HUES6 (cell line): ENCODE results near the gene PRDM15.

Experiments
- H3K27ac ChIP-seq: 2 replicates; pipeline ENCODE4 v1.7.0; 2013; ENCODE audit warnings: low read depth, mild to moderate bottlenecking, low read length, inconsistent platforms
- H3K27me3 ChIP-seq: 2 replicates; pipeline ENCODE4 v1.6.1; 2013; ENCODE audit warnings: low read length; ENCODE audit not compliant: control insufficient read depth, insufficient read depth
- H3K36me3 ChIP-seq: 2 replicates; pipeline ENCODE4 v1.6.1; 2013; ENCODE audit warnings: low read length; ENCODE audit not compliant: control insufficient read depth, insufficient read depth
- H3K4me1 ChIP-seq: 2 replicates; pipeline ENCODE4 v1.6.1; 2013; ENCODE audit warnings: low read length; ENCODE audit not compliant: control insufficient read depth, insufficient read depth
- H3K4me3 ChIP-seq: 2 replicates; pipeline ENCODE4 v1.5.1; 2013; ENCODE audit warnings: low read depth, low read length
- H3K9ac ChIP-seq: one replicate; pipeline ENCODE4 v1.6.1; 2013; ENCODE audit warnings: mild to moderate bottlenecking, low read length
- H3K9me3 ChIP-seq: 2 replicates; pipeline ENCODE4 v1.6.1; 2013; ENCODE audit warnings: low read depth, low read length; ENCODE audit not compliant: control insufficient read depth, insufficient read depth

Gene PRDM15

DNA sequence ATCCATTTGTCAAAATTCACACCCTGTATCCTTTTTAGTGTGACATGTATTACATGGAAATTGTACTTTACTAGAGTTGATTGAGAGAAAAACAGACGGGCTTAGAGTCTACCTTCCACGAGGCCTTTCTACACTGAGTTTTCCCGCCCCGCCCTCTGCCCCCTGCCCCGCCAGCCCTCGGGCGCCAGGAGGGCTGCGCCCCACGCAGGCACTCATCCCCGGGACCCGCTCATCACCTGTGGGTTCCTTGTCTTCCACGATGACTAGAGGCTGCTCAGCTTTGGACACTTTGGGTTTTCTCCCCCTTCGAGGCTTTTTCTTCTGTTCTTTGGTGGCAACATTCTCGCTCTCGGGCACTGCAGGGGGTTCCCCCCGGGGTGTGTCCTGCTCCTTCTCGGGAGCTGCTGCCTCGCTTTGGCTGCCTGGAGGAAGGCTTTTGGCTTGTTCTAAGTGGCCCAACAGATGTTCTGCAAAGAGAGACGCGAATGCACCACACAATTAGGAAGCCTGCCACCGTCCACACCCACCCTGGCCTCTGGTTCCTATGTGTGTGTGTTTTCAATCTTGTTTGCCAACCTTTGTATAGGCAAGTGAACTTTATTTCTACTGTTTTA lies 39.6 kb downstream of the PRDM15 start:
- Histone ChIP-seq H3K4me1 (peaks cover 20% of the 10 kb centered on the region), H3K27ac (no peak overlapping the region), H3K27me3 (no peaks in the 10 kb centered on the region), H3K4me3 (no peak overlapping the region), H3K36me3 (peaks cover 16% of the 10 kb centered on the region), H3K9ac (no peak overlapping the region), H3K9me3 (peaks cover 12% of the 10 kb centered on the region; the same call in 1 of the 2 replicates)

DNA sequence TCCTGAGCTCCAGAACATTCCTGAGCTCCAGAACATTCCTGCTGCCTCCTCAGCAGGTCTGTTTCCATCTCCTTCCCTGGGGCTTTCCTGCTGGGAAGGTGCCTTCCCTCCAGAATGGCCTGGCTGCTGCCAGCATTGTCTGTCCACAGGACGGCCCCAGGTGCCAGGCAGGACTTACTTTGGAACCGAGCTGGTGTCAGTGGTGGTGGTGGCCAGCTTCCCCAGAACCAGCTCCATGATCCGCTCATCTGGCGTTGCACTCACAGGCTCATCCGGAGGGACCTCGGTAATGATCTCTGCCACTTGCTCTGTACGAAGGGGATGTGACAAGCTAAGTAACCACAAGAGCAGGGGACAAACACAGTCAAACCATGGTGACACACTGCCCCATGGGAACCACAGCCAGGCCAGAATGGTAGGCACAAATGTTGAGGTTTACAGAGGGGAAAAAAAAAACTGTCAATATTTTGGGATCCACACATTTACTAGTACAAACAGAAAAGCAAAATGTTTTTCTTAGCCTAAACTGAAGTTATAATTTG lies 41.3 kb downstream of the PRDM15 start:
- Histone ChIP-seq H3K4me3 (no peak overlapping the region), H3K9ac (no peak overlapping the region), H3K27ac (no peak overlapping the region)

DNA sequence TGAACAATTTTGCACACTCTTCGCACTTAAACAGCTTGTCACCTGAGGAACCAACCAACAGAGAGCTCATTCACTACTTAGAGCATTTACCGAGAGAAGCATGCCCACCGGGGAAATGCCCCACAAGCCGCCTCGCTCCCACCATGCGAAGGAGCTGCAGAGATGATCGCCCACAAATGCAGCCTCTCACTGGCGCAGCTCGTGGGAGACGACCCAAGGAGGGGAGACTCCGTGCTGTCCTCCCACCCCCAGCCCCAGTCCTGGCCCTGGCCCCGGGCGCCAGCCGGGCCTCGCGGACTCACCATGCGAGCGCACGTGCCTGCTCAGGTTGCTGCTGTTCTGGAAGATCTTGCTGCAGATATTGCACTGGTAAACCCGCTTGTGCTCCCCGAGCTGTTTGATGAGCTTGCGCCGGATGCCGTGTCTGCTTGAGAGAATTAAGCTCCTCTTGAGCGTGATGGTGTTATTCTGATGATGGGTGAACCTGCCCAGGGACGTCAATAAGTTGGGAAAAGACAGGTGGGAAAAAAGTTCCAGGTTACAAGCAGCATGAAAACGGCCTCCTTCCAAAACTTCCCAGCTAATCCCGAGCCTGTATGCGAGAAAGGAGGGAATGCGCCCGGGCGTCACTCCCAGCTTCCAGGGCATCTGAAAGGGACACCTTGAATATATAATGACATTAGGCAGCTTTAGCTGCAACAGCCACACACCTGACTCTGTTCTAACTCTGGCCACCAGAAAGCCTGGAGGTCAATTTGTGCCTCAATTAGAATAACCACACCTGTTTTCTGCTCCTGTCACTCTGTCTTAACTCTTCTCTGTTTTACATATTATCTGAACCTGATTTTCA lies 42.8 kb downstream of the PRDM15 start:
- Histone ChIP-seq H3K27ac (no peak overlapping the region), H3K36me3 (peaks cover 20% of the 10 kb centered on the region), H3K4me3 (no peak overlapping the region), H3K9ac (peak overlapping the region; percentile 24), H3K9me3 (peaks cover 7% of the 10 kb centered on the region; the same call in 1 of the 2 replicates), H3K27me3 (no peaks in the 10 kb centered on the region), H3K4me1 (peaks cover 20% of the 10 kb centered on the region)

More for the DNA sequence above, 41.3 kb downstream of the PRDM15 start:
- peaks cover 12% of the 10 kb centered on the region; the same call in 1 of the 2 replicates for H3K9me3 ChIP-seq
- H3K27me3 ChIP-seq = no peaks in the 10 kb centered on the region
- H3K4me1 ChIP-seq = peaks cover 20% of the 10 kb centered on the region
- peaks cover 20% of the 10 kb centered on the region for H3K36me3 ChIP-seq

DNA sequence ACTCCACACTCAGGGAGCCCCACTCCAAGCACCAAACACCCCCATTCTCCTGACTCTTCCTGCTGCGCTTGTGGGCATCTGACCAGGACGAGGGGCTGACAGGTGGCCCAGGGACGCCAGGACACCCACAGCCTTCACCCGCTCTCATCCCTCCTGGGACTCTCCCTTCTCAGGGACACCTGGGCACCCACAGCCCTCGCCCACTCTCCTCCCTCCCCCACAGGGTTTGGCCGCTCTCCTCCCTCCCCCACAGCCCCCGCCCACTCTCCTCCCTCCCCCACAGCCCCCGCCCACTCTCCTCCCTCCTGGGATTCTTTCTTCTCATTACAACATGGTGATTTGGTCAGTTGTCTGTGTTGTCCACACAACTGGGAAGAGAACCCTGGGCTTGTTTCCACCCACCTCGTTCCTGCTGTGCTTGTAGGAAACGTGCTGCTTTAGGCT lies 43.4 kb downstream of the PRDM15 start:
- no peak overlapping the region for H3K27ac ChIP-seq
- peaks cover under 1% of the 10 kb centered on the region; the same call in 1 of the 2 replicates for H3K9me3 ChIP-seq
- H3K4me3 ChIP-seq = no peak overlapping the region
- H3K27me3 ChIP-seq = no peaks in the 10 kb centered on the region
- H3K9ac ChIP-seq = peak overlapping the region; percentile 24
- H3K4me1 ChIP-seq = peaks cover 20% of the 10 kb centered on the region
- H3K36me3 ChIP-seq = peaks cover 20% of the 10 kb centered on the region

DNA sequence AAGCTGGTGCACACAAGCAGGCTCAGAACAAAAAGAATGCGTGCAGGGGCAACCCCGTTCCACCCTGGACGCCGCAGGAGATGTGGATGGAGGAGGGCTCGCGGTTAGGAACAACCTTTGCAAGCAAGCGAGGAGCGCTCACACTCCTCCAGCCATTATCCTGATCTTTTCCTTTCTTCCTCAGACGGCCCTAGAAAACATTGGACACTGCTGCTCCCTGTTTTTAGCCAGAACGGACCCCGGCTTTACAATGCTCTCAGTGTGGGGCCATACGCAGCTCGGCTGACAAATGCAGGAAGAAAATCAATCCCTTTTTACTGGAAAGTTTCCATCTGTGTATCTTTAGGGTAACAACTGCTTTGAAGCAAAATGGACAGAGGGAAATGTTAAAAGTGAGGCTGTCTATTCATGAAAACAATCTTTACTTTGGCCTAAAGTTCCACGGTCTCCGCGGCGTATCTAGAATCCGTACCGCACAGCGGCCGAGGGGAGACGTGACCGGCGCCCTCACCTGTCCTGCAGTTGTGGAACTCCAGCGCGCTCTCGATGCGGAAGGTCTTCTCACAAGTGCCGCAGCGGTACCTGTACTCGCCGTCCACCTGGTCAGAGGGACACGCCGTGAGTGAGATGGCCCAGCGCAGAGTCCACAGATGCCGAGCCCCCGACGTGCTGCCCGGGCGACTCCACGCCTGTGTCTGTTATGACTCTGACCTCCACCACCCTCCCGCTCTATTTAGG lies 44.0 kb downstream of the PRDM15 start:
- H3K27ac ChIP-seq = no peak overlapping the region
- H3K27me3 ChIP-seq = no peaks in the 10 kb centered on the region
- H3K4me1 ChIP-seq = peaks cover 20% of the 10 kb centered on the region
- no peaks in the 10 kb centered on the region for H3K9me3 ChIP-seq
- H3K36me3 ChIP-seq = peaks cover 20% of the 10 kb centered on the region
- H3K4me3 ChIP-seq = no peak overlapping the region
- no peak overlapping the region for H3K9ac ChIP-seq

DNA sequence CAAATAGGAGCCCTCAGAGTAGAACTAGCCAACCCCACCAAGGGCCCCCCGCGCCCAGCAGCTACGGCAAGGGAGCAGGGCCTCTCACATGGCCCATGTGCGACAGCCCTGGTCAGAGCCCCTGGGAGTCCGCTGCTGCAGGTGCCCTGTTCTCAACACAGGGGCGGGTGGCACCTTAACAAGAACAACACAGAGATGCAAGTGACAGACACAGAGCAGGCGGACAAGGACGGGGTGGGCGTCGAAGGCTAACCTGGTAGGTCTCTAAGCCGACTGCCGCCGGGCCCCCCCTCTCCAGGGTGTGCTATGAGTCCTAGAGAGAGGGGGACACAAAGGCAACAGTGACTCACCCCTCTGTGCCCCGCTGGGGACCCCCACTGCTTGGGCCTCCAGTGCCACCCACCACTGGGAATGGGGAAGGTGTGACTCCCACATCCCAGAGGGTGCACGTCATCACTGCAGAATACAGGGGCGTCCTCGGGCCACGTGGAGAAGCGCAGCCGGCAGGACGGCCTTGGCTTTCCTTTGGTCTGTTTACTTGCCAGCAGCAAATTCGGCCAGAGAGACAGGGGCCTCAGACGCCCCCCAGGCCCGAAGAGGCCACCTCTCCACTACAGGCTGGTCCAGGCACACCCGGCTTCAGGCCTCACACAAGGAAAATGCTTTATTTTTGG lies 44.8 kb downstream of the PRDM15 start:
- no peak overlapping the region for H3K9ac ChIP-seq
- no peak overlapping the region for H3K4me3 ChIP-seq
- no peak overlapping the region for H3K27ac ChIP-seq
- H3K27me3 ChIP-seq = no peaks in the 10 kb centered on the region
- no peaks in the 10 kb centered on the region for H3K9me3 ChIP-seq
- peaks cover 20% of the 10 kb centered on the region for H3K36me3 ChIP-seq
- peaks cover 20% of the 10 kb centered on the region for H3K4me1 ChIP-seq

DNA sequence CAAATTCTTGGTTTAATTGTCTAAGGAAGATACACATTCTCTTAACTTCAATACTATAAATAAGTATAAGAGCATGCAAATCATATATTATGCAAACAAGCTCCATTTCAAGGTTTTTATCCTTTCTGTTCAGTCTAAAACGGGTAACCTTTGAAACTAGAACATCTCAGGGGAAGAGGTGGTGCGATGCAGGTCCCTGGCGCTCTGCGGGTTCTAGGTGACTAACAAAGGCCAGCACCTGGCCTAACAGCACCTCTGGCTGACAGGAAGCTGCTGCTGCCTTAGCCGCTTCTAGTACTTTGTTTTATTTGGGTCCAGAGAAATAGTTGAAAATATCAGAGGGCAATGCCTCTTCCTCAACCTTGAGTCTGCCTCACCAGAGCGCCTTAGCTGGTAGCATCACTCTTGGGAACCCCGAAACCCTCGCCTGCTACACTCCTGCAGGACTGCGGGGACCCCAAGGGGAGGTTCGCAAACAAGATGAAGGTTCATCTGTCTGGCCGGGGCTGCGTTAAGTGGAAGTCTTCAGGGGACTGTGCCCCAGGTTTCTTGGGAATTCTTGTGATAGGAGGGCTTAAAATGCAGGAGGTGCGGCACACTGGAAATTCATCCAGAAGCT lies 45.5 kb downstream of the PRDM15 start:
- H3K9ac ChIP-seq = no peak overlapping the region
- no peak overlapping the region for H3K27ac ChIP-seq
- no peaks in the 10 kb centered on the region for H3K9me3 ChIP-seq
- H3K4me3 ChIP-seq = no peak overlapping the region
- peaks cover 20% of the 10 kb centered on the region for H3K4me1 ChIP-seq
- peaks cover 20% of the 10 kb centered on the region for H3K36me3 ChIP-seq
- H3K27me3 ChIP-seq = no peaks in the 10 kb centered on the region

DNA sequence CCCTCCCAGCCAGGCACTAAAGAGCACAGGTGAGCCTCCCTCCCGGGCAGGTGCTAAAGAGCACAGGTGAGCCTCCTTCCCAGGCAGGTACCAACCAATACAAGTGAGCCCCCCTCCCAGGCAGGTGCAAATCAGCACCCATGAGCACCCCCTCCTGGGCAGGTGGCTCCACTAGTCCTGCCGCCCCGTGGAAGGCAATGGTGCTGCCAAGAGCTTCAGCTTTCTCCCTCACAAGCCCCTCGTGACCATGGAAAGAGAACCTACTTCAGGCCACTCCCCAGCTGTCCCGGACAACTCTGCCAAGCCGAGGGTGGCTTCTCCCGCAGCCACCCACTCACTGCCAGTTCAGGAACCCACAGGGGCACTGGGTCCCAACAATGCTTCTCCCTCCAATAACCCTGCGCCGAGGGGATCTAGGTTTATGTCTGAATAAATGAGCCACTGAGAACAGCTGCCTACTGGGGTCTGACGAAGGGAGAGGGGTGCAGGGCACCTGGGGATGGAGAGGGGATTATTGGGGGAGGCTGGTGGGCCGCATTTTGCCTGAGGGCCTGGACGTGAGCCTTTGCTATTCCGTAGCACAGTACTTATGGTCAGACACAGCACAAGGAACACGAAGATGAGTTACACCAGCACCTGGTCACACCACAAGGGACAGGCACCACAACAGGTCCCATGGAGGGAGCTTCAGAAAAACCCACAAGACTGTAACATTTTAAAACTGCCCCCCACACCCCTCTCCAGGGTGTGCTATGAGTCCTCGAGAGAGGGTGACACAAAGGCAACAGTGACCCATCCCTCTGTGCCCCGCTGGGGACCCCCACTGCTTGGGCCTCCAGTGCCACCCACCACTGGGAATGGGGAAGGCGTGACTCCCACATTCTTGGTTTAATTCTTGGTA lies 46.3 kb downstream of the PRDM15 start:
- Histone ChIP-seq H3K9ac (no peak overlapping the region), H3K27ac (no peak overlapping the region), H3K9me3 (no peaks in the 10 kb centered on the region), H3K36me3 (peaks cover 18% of the 10 kb centered on the region), H3K4me1 (peaks cover 20% of the 10 kb centered on the region), H3K4me3 (no peak overlapping the region), H3K27me3 (no peaks in the 10 kb centered on the region)

DNA sequence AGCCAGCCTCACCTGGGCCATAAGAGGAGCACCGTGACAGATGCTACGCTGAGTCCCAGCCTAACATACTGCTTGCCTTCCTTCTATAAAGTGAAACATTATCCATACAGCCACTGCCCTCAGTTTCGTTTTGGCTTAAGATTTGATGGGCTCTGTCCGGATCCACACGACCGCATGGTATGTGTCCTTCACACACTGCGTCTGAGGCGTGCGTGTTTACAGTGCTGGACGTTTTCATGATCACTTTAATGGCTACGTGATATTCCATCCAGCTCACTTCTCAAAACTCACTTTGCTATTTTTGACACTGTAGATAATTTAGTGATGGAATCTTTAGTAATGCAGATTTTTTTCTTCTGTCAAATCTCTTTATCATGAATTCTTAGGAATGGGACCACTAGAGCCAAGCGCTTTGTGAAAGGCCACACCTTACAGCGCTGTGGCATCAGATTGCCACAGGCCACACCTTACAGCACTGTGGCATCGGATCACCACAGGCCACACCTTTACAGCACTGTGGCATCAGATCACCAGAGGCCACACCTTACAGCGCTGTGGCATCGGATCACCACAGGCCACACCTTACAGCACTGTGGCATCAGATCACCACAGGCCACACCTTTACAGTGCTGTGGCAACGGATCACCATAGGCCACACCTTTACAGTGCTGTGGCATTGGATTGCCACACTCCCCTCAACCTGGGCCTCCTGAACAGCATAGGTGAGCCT lies 47.1 kb downstream of the PRDM15 start:
- no peaks in the 10 kb centered on the region for H3K9me3 ChIP-seq
- peaks cover 18% of the 10 kb centered on the region for H3K4me1 ChIP-seq
- H3K4me3 ChIP-seq = no peak overlapping the region
- H3K27ac ChIP-seq = no peak overlapping the region
- H3K9ac ChIP-seq = no peak overlapping the region
- no peaks in the 10 kb centered on the region for H3K27me3 ChIP-seq
- H3K36me3 ChIP-seq = peaks cover 12% of the 10 kb centered on the region
